GM12878 (cell line): ENCODE data around the gene SLC9A8. TPM values are rescaled to one million over a fixed set of nuclear protein-coding genes. Genes with fewer than 3 reads are reported as not detected.

Experiments used
- ATAC-seq: fragments of 200-7000 bp; cut with Tn5 transposase; 3 replicates; pipeline ENCODE4 v1.9.1; 2020; ENCODE audit warnings: mild to moderate bottlenecking, moderate library complexity
- BruUV-seq: library from RNA; stranded (reverse); fragments of 400-500 nt; replicated peaks from 2 replicates; lab custom pipeline; 2021; lab: Mats Ljungman, UMichigan
- CTCF ChIA-PET: fragments of 300-600 bp; sonication (Branson Sonifier 250); formaldehyde crosslinking; extraction: SDS; loops from one replicate; lab custom pipeline; 2021; ENCODE audit warnings: inconsistent platforms; lab: Yijun Ruan, JAX
- POLR2A ChIA-PET: fragments of 350-600 bp; formaldehyde crosslinking; extraction: SDS; loops from one replicate; lab custom pipeline; 2021; ENCODE audit warnings: inconsistent platforms; lab: Charles Lee
- RAD21 ChIA-PET: fragments of 300-600 bp; sonication (Branson Sonifier 250); formaldehyde crosslinking; loops from one replicate; lab custom pipeline; 2023; ENCODE audit warnings: antibody characterized with exemption; ENCODE audit not compliant: unreplicated experiment; lab: Charles Lee
- SMC1A ChIA-PET: fragments of 300-600 bp; sonication (Branson Sonifier 250); formaldehyde crosslinking; loops from one replicate; lab custom pipeline; 2023; ENCODE audit not compliant: unreplicated experiment, uncharacterized antibody; lab: Charles Lee
- DNase-seq: peaks from one replicate; pipeline ENCODE4 v3.0.0-alpha.2; 2011; ENCODE audit warnings: low read depth, low spot score
- FAIRE-seq: peaks from 3 replicates; lab custom pipeline; 2011; peaks lifted over from hg19 to GRCh38; lab: Jason Lieb, UNC
- H2AFZ ChIP-seq: 2 replicates; pipeline ENCODE4 v1.6.0; 2011; ENCODE audit warnings: low read depth, low read length, control low read depth; ENCODE audit not compliant: control insufficient read depth
- H3K27ac ChIP-seq: 2 replicates; pipeline ENCODE4 v1.5.1; 2011; ENCODE audit warnings: control low read depth; ENCODE audit not compliant: control insufficient read depth, insufficient read depth
- H3K27me3 ChIP-seq, 2 experiments: replicated peaks in 1 of 2; 2 replicates each; pipeline versions ENCODE4 v1.6.0 to v1.6.1; 2011; ENCODE audit warnings: low read length in 1 of 2; ENCODE audit not compliant: control insufficient read depth in 2 of 2, insufficient read depth in 2 of 2
- H3K36me3 ChIP-seq, 2 experiments: 2 replicates each; pipeline ENCODE4 v1.5.1; 2011; ENCODE audit warnings: low read length in 1 of 2; ENCODE audit not compliant: control insufficient read depth in 2 of 2, insufficient read depth in 2 of 2
- H3K4me1 ChIP-seq: 2 replicates; pipeline ENCODE4 v1.6.1; 2011; ENCODE audit warnings: mild to moderate bottlenecking, low read length, moderate library complexity, mixed read lengths; ENCODE audit not compliant: control insufficient read depth, insufficient read depth
- H3K4me2 ChIP-seq: 2 replicates; pipeline ENCODE4 v1.6.0; 2011; ENCODE audit warnings: control low read depth; ENCODE audit not compliant: control insufficient read depth, insufficient read depth
- H3K4me3 ChIP-seq: fragments of 200-600 bp; sonication (generic); 2 replicates; pipeline ENCODE4 v1.5.1; 2016
- H3K79me2 ChIP-seq: 2 replicates; pipeline ENCODE4 v1.6.0; 2011; ENCODE audit warnings: low read length; ENCODE audit not compliant: control insufficient read depth, insufficient read depth
- H3K9ac ChIP-seq: 2 replicates; pipeline ENCODE4 v1.8.0; 2011; ENCODE audit warnings: low read length, control low read depth, mixed read lengths; ENCODE audit not compliant: control insufficient read depth, insufficient read depth
- H3K9me3 ChIP-seq: replicated peaks from 3 replicates; pipeline ENCODE4 v1.5.1; 2011; ENCODE audit warnings: mild to moderate bottlenecking, low read length; ENCODE audit not compliant: control insufficient read depth, insufficient read depth
- H4K20me1 ChIP-seq: 2 replicates; pipeline ENCODE4 v1.6.0; 2011; ENCODE audit not compliant: control insufficient read depth, insufficient read depth
- BCL3 ChIP-seq: IDR thresholded peaks from 2 replicates; pipeline ENCODE4 v1.6.1; 2011; ENCODE audit warnings: borderline replicate concordance, low read depth, mild to moderate bottlenecking, moderate library complexity, low read length; ENCODE audit not compliant: insufficient read depth, poor library complexity, severe bottlenecking
- BRCA1 ChIP-seq: IDR thresholded peaks from 2 replicates; pipeline ENCODE4 v1.6.1; 2011; ENCODE audit warnings: low read depth, low read length, improper control_type of control experiment
- CHD2 ChIP-seq: IDR thresholded peaks from 2 replicates; pipeline ENCODE4 v1.6.1; 2011; ENCODE audit warnings: low read depth, low read length, improper control_type of control experiment, borderline replicate concordance
- GABPA ChIP-seq: IDR thresholded peaks from 2 replicates; pipeline ENCODE4 v1.6.1; 2014; ENCODE audit warnings: antibody characterized with exemption, low read depth, mild to moderate bottlenecking, inconsistent platforms
- HCFC1 ChIP-seq: fragments of 150-350 bp; IDR thresholded peaks from 2 replicates; pipeline ENCODE4 v1.6.1; 2014; ENCODE audit warnings: low read length
- MEF2B ChIP-seq: fragments of 450-650 bp; IDR thresholded peaks from 2 replicates; pipeline ENCODE4 v1.6.1; 2018; ENCODE audit warnings: mild to moderate bottlenecking, moderate library complexity; ENCODE audit not compliant: partially characterized antibody, poor library complexity, severe bottlenecking
- NBN ChIP-seq: fragments of 450-650 bp; IDR thresholded peaks from 2 replicates; pipeline ENCODE4 v1.6.1; 2016
- NFXL1 ChIP-seq: fragments of 450-650 bp; IDR thresholded peaks from 2 replicates; pipeline ENCODE4 v1.6.1; 2017; ENCODE audit warnings: antibody characterized with exemption, mild to moderate bottlenecking, borderline replicate concordance
- NR2F1 ChIP-seq: fragments of 450-650 bp; conservative IDR thresholded peaks from 2 replicates; pipeline ENCODE4 v1.6.1; 2017; ENCODE audit warnings: mild to moderate bottlenecking
- RAD21 ChIP-seq: IDR thresholded peaks from 2 replicates; pipeline ENCODE4 v1.6.1; 2011; ENCODE audit warnings: mild to moderate bottlenecking, low read depth, low read length, moderate library complexity; ENCODE audit not compliant: insufficient read depth
- RUNX3 ChIP-seq: IDR thresholded peaks from 2 replicates; pipeline ENCODE4 v1.6.1; 2012; ENCODE audit warnings: low read length, inconsistent platforms
- SKIL ChIP-seq: fragments of 450-650 bp; IDR thresholded peaks from 2 replicates; pipeline ENCODE4 v1.6.1; 2017; ENCODE audit warnings: mild to moderate bottlenecking, low read depth, inconsistent platforms; ENCODE audit not compliant: poor library complexity, severe bottlenecking
- SUPT20H ChIP-seq: IDR thresholded peaks from 2 replicates; pipeline ENCODE4 v1.6.1; 2011; ENCODE audit warnings: low read depth, mild to moderate bottlenecking, low read length, moderate library complexity, borderline replicate concordance; ENCODE audit not compliant: control insufficient read depth
- USF2 ChIP-seq: IDR thresholded peaks from 2 replicates; pipeline ENCODE4 v1.6.1; 2011; ENCODE audit warnings: low read depth, low read length, improper control_type of control experiment, borderline replicate concordance
- ZSCAN29 ChIP-seq: fragments of 450-650 bp; IDR thresholded peaks from 2 replicates; pipeline ENCODE4 v1.6.1; 2017; ENCODE audit warnings: mild to moderate bottlenecking, moderate library complexity
- ZZZ3 ChIP-seq: IDR thresholded peaks from 2 replicates; pipeline ENCODE4 v1.6.1; 2011; ENCODE audit warnings: low read depth; ENCODE audit not compliant: control insufficient read depth, insufficient read length
- WGBS: methylation state at CpG from one replicate; pipeline ENCODE4 v1.1.6; 2016; ENCODE audit warnings: low lambda C conversion rate; ENCODE audit not compliant: insufficient replicate concordance, insufficient coverage; ENCODE audit errors: missing lambda C conversion rate; 5-methylcytosine and 5-hydroxymethylcytosine counted together
- in situ Hi-C: fragments of 300-500 bp; cut with MboI; formaldehyde crosslinking; loops from 9 replicates; pipeline ENCODE4 v1.14.3; 2018; ENCODE audit warnings: mixed read lengths
- intact Hi-C: fragments of 100-400 bp; cut with micrococcal nuclease; formaldehyde crosslinking; loops from one replicate; pipeline ENCODE4 v1.14.2; 2022; ENCODE audit not compliant: unreplicated experiment
- polyA plus RNA-seq, 11 experiments: library from polyadenylated mRNA; depleted of rRNA in 4 of 11; unstranded in 6 of 11; stranded (reverse) in 5 of 11; fragments of >200 nt; fragmentation: Nextera tagmentation in 4 of 11; fragmentation: Illumina TruSeq in 1 of 11; extraction: Ambion mirVana in 4 of 11; extraction: Trizol in 1 of 11; gene quantifications; 1 replicate in 1 of 11; 2 replicates in 10 of 11; pipeline versions ENCODE4 v1.2.1 to v1.2.3, GENCODE V29; 2011 to 2016; ENCODE audit warnings: inconsistent platforms in 2 of 11, missing spikeins in 2 of 11, low read depth in 1 of 11
- total RNA-seq, 4 experiments: library from RNA; depleted of rRNA in 3 of 4; stranded (reverse); fragments of >200 nt in 3 of 4; fragmentation: Illumina TruSeq in 1 of 4; extraction: Trizol in 1 of 4; gene quantifications; 2 replicates each; pipeline versions ENCODE4 v1.2.1 to v1.2.3, GENCODE V29; 2013 to 2021

The SLC9A8 gene
- total and polyA plus RNA-seq, 10 of the 15 experiments (the other 5 are each of a cell fraction or from before 2014, with no cell fraction given): 0.40 to 15.5 (median 6.5) TPM

- no peaks in the 10 kb centered on the region for H3K79me2 ChIP-seq
- H3K4me2 ChIP-seq: no peak overlapping the region
- peaks cover 13 to 33% of the 10 kb centered on the region in 2 experiments for H3K36me3 ChIP-seq
- ChIA-PET CTCF (interaction anchor here (1.0 to 3.4 kb wide), 20 partner anchors 10 to 346 kb away, joined by 3 to 21 read pairs (median 4); no protein-coding TSS in a partner anchor), POLR2A (interaction anchor here (1.4 kb wide), 1 partner anchor 47 kb away, joined by 4 read pairs; no protein-coding TSS in a partner anchor), RAD21 (interaction anchor here (0.6 to 2.7 kb wide), 7 partner anchors 35 to 346 kb away, joined by 3 to 17 read pairs (median 4); no protein-coding TSS in a partner anchor), SMC1A (interaction anchor here (0.6 to 5.6 kb wide), 4 partner anchors 39 to 278 kb away, joined by 3 to 44 read pairs (median 3); no protein-coding TSS in a partner anchor)
- WGBS: 48% methylated on average over 18 of the region's 18 CpGs
- DNase-seq (peak; percentile 9), FAIRE-seq (peak; percentile 74), ATAC-seq (peak; percentile 88)
- H3K4me3 ChIP-seq: no peak overlapping the region
- no peaks in the 10 kb centered on the region for H3K27me3 ChIP-seq
- no peak overlapping the region for H3K9ac ChIP-seq
- H3K4me1 ChIP-seq: peaks cover 12% of the 10 kb centered on the region
- no peak overlapping the region for H3K27ac ChIP-seq
- in situ Hi-C loops (no loop called here), intact Hi-C loops (loop anchor here (1.0 to 5.0 kb wide), 3 partner anchors 277 to 556 kb away; no protein-coding TSS in a partner anchor)
- H4K20me1 ChIP-seq: no peaks in the 10 kb centered on the region
- no peaks in the 10 kb centered on the region for H3K9me3 ChIP-seq
- BruUV-seq: no TSS peak
- H2AFZ ChIP-seq: no peak overlapping the region
- TF ChIP-seq HCFC1 (no peak), NR2F1 (no peak), NBN (0 out of 2 replicates have a peak, but pooled peaks have one; percentile 14), BCL3 (no peak), SUPT20H (no peak), MEF2B (no peak), USF2 (no peak), ZZZ3 (no peak), NFXL1 (no peak), RAD21 (peak; percentile 89), CHD2 (no peak), BRCA1 (no peak), ZSCAN29 (no peak), SKIL (no peak), RUNX3 (no peak), GABPA (no peak)
Observed at GRCh38 chr20:49888212-49889000, 75.8 kb downstream of the SLC9A8 start.
